OCI-LY7 (cell line): ENCODE data around the gene TMEM131L.

Experiments used
- EZH2phosphoT487 ChIP-seq: fragments of 200-600 bp; sonication (generic); IDR thresholded peaks from 2 replicates; pipeline ENCODE4 v1.6.1; 2018; ENCODE audit warnings: low read depth, borderline replicate concordance, mild to moderate bottlenecking, mixed run types, antibody characterized with exemption, low read length, moderate library complexity, mixed read lengths
- TF ChIP-seq, protein P1 (sequence below): fragments of 200-600 bp; sonication (generic); conservative IDR thresholded peaks from 2 replicates; pipeline ENCODE4 v1.5.1; 2014; ENCODE audit warnings: mild to moderate bottlenecking, antibody characterized with exemption, low read length, moderate library complexity, mixed read lengths

DNA sequence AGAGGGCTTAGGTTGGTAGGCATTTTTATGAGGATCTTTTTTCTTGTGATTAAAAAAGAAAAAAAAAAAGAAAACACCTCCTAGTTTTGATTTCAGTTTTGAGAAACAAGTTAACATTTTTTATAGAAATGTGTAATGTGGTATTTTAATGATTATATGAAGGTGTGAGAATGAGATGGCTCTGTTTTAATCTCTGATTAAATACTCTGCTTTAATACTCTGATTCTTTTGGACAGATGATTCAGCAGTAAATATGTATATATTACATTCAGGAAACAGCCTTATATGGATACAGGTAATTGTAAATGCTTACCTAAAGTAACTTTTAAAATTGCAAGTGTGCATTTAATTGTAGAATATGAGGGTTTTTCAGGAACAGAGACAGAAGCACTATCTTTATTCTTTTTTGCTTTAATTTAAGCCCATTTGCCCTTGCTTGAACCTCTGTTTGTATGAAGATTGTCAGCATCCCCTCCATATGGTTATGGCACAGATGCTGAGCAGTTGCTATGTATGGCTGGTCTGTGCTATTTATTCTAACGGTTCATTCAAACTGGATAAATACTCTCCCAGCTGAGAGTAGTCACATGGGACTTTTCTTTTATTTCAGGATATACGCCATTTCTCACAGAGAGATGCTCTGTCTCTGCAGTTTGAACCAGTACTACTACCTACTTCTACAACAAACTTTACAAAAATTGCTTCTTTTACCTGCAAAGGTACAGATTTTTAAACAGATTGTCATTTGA, 117.0 kb downstream of the TMEM131L start:
- TF ChIP-seq, protein P1, sequence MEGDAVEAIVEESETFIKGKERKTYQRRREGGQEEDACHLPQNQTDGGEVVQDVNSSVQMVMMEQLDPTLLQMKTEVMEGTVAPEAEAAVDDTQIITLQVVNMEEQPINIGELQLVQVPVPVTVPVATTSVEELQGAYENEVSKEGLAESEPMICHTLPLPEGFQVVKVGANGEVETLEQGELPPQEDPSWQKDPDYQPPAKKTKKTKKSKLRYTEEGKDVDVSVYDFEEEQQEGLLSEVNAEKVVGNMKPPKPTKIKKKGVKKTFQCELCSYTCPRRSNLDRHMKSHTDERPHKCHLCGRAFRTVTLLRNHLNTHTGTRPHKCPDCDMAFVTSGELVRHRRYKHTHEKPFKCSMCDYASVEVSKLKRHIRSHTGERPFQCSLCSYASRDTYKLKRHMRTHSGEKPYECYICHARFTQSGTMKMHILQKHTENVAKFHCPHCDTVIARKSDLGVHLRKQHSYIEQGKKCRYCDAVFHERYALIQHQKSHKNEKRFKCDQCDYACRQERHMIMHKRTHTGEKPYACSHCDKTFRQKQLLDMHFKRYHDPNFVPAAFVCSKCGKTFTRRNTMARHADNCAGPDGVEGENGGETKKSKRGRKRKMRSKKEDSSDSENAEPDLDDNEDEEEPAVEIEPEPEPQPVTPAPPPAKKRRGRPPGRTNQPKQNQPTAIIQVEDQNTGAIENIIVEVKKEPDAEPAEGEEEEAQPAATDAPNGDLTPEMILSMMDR = no peak
- no peak for TF ChIP-seq EZH2phosphoT487
